Cardiac muscle cell (in vitro differentiated cells and primary cell): ENCODE results near the gene DOCK1. TPM values are rescaled to one million over a fixed set of nuclear protein-coding genes. Genes with fewer than 3 reads are reported as not detected.
"Not testable (repeated sequence)": the region's sequence is repeated elsewhere in the genome, so short reads cannot be mapped to it uniquely, and the experiment has no call there.

Experiments used
- DNase-seq, 2 donors: peaks; one replicate each; pipeline versions ENCODE4 v3.0.0 to v3.0.0-alpha.2; 2010 to 2017; ENCODE audit warnings: low read depth in 1 of 2, low spot score in 1 of 2
- H3K27ac ChIP-seq: fragments of 200-600 bp; sonication (generic); 2 replicates; pipeline ENCODE4 v1.5.1; 2016
- H3K27me3 ChIP-seq: fragments of 200-600 bp; sonication (generic); 2 replicates; pipeline ENCODE4 v1.6.0; 2016; ENCODE audit warnings: control low read depth
- H3K36me3 ChIP-seq: fragments of 200-600 bp; sonication (generic); 2 replicates; pipeline ENCODE4 v1.5.1; 2016; ENCODE audit warnings: control low read depth
- H3K4me1 ChIP-seq: fragments of 200-600 bp; sonication (generic); 2 replicates; pipeline ENCODE4 v1.8.1; 2017; ENCODE audit warnings: low read depth, mild to moderate bottlenecking, mixed run types
- H3K4me3 ChIP-seq: fragments of 200-600 bp; sonication (generic); 2 replicates; pipeline ENCODE4 v1.5.1; 2016; ENCODE audit warnings: mild to moderate bottlenecking
- H3K9me3 ChIP-seq: fragments of 200-600 bp; sonication (generic); 2 replicates; pipeline ENCODE4 v1.5.1; 2017; ENCODE audit warnings: low read depth, mild to moderate bottlenecking, control low read depth
- polyA plus RNA-seq: library from polyadenylated mRNA; unstranded; fragments of >200 nt; fragmentation: Nextera tagmentation; extraction: Ambion mirVana; gene quantifications from 2 replicates; pipeline ENCODE4 v1.2.1, GENCODE V29; 2016
- total RNA-seq: library from RNA; depleted of rRNA; stranded (reverse); fragments of >200 nt; gene quantifications from 2 replicates; pipeline ENCODE4 v1.2.3, GENCODE V29; 2016
- TF ChIP-seq, protein P1 (sequence below): IDR thresholded peaks from 2 replicates; pipeline ENCODE4 v1.5.1; 2012; ENCODE audit warnings: low read depth, mild to moderate bottlenecking, low read length

DOCK1 gene
- total and polyA plus RNA-seq, 2 experiments from 2014 or later: 15.0 to 30.6 TPM

DNA sequence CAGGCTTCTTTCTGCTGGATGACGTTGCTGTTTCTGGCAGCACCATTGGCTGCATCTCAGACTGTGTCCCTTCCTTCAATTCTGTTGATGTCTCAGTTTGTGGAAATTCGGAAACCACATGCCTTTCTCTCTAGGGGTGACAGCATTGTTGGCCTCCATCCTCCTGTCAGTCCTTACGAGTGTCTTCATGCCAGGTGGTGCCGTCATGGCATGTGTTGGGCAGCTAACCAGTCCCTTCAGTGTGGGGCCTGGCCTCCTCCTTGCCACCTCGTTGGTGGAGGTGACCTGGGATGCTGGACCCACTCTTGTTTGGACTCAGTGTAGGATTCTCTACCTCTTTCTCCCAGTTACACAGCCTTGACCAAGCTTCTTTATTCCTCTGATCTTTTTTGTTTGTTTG lies 402.8 kb downstream of the DOCK1 start:
- H3K9me3 ChIP-seq: no peaks in the 10 kb centered on the region
- H3K36me3 ChIP-seq: no peaks in the 10 kb centered on the region
- no peak overlapping the region for H3K27ac ChIP-seq
- no peak overlapping the region for H3K4me3 ChIP-seq
- H3K4me1 ChIP-seq: no peaks in the 10 kb centered on the region
- no peaks in the 10 kb centered on the region for H3K27me3 ChIP-seq
- TF ChIP-seq, protein P1, sequence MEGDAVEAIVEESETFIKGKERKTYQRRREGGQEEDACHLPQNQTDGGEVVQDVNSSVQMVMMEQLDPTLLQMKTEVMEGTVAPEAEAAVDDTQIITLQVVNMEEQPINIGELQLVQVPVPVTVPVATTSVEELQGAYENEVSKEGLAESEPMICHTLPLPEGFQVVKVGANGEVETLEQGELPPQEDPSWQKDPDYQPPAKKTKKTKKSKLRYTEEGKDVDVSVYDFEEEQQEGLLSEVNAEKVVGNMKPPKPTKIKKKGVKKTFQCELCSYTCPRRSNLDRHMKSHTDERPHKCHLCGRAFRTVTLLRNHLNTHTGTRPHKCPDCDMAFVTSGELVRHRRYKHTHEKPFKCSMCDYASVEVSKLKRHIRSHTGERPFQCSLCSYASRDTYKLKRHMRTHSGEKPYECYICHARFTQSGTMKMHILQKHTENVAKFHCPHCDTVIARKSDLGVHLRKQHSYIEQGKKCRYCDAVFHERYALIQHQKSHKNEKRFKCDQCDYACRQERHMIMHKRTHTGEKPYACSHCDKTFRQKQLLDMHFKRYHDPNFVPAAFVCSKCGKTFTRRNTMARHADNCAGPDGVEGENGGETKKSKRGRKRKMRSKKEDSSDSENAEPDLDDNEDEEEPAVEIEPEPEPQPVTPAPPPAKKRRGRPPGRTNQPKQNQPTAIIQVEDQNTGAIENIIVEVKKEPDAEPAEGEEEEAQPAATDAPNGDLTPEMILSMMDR: no peak
- no peak for DNase-seq

DNA sequence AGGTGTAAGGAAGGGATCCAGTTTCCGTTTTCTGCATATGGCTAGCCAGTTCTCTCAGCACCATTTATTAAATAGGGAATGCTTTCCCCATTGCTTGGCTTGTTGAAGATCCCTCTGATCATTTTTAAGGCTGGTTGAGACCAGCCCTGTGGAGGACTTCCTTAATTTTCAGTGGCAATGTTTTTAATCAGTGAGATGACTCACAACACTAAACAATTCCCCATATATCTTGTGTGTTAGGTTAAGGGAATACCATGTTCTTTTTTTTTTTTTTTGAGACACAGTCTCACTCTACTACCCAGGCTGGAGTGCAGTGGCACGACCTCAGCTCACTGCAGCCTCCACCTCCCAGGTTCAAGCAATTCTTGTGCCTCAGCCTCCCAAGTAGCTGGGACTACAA lies 404.4 kb downstream of the DOCK1 start:
- peaks cover 12% of the 10 kb centered on the region for H3K4me1 ChIP-seq

DNA sequence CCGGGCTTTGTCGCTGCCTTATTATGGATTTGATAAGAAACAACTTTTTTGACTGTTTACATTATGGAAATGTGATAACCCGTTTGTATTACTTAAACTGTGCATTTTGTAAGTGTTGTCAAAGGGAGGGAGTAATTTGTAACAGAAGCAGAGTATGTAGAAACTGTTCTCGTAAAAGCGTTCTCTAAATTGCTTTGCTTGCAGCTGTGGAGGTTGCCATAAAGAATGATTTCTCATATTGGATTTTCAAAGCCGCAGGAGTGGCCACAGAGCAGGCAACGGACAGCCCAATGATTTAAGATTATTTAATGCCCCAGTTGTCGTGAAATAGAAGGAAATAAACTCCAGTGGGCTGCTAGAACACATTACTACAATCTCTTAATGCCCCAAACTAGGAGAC lies 405.2 kb downstream of the DOCK1 start:
- DNase-seq: no peak
- no peaks in the 10 kb centered on the region for H3K36me3 ChIP-seq
- TF ChIP-seq, protein P1: no peak
- H3K9me3 ChIP-seq: no peaks in the 10 kb centered on the region
- no peak overlapping the region for H3K27ac ChIP-seq
- H3K4me3 ChIP-seq: no peak overlapping the region
- H3K27me3 ChIP-seq: no peaks in the 10 kb centered on the region
- peaks cover 15% of the 10 kb centered on the region for H3K4me1 ChIP-seq

More for the DNA sequence above, 404.4 kb downstream of the DOCK1 start:
- not testable (repeated sequence) for H3K27ac ChIP-seq, H3K9me3 ChIP-seq, H3K36me3 ChIP-seq, H3K4me3 ChIP-seq, H3K27me3 ChIP-seq
- DNase-seq: peak in 1 of 2 donors; percentile 6

DNA sequence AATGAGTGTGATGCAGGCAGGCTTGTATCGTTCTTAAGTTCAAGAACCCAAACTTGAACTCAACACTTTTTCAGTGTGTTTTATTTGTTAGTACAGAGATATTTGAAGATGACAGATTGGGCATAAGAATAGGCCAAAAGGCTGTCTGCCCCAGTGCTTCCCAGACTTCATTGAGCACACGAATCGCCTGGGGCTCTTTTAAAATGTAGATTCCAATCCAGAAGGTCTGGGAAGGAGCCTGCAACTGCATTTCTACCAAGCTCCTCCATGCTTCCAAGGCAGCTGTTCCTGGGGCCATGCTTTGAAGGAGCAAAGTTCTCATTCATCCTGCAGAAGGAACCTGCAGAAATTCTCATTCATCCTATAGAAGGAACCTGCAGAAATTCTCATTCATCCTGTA lies 405.7 kb downstream of the DOCK1 start:
- H3K4me1 ChIP-seq: peaks cover 15% of the 10 kb centered on the region
- no peak overlapping the region for H3K4me3 ChIP-seq
- TF ChIP-seq, protein P1: no peak
- no peak for DNase-seq
- H3K27ac ChIP-seq: no peak overlapping the region
- H3K36me3 ChIP-seq: no peaks in the 10 kb centered on the region
- H3K9me3 ChIP-seq: no peaks in the 10 kb centered on the region
- H3K27me3 ChIP-seq: no peaks in the 10 kb centered on the region

DNA sequence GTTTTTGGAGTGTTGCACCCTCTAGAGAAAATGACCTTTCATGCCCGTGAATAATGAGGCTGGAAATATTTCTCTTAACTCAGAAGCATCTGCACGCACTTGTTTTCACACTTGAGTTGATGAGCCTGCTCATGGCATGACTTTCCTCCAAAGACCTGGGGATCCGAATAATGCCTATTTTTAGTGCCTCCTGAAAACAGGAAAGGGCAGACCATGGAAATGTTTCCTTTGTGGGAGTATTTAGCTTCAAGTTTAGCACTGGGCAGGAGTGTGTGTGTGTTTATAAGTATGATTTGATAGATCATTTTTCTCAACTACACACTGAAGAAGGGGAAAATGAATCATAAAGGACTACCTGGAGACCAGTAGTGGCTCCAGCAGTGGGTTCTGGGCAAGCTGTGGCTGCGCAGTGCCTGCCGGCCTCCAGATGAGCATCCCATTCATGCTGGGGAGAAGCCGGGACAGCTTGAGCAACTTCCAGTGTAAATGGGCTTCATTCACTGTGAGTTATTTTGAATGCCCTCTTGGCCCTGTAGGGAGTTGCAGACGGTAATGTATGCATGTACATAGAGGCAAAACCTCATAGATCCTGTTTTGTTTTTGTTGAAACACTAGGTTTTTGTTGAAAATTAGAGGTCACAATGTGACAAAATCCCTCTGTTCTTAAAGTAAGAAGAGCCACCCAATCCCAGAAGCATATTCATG lies 408.9 kb downstream of the DOCK1 start:
- TF ChIP-seq, protein P1: no peak
- Histone ChIP-seq H3K9me3 (no peaks in the 10 kb centered on the region), H3K27me3 (no peaks in the 10 kb centered on the region), H3K4me1 (peaks cover 15% of the 10 kb centered on the region), H3K27ac (no peak overlapping the region), H3K36me3 (no peaks in the 10 kb centered on the region), H3K4me3 (no peak overlapping the region)
- DNase-seq: peak in 1 of 2 donors; percentile 17

DNA sequence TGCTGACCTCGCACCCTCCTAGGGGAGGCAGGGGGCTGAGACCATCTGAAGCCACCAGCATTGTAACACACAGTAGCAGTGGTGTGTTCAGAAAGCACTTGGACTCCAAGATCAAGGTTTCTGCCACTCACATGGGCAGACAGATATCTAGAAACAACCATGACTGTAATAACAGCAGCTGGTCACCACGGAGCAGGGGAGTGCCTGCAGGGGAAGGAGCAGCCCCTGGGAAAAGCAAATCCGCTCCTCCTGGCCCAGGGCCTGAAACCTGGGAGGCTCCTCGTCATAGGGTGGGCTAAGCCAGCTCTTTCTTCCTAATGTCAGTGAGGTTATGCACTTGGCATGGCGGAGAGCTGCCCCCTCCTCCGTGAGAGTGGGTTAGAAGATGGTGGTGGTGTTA lies 409.6 kb downstream of the DOCK1 start:
- DNase-seq: no peak
- Histone ChIP-seq H3K27ac (no peak overlapping the region), H3K36me3 (no peaks in the 10 kb centered on the region), H3K9me3 (no peaks in the 10 kb centered on the region), H3K4me1 (peaks cover 15% of the 10 kb centered on the region), H3K27me3 (no peaks in the 10 kb centered on the region), H3K4me3 (no peak overlapping the region)
- TF ChIP-seq, protein P1: no peak
